NCI-H82 treated with DMSO at 0.1 percent for 48 hours (cell line): ENCODE data around the gene PRDM12.

Source experiments
- DNase-seq: peaks from one replicate; lab custom pipeline; 2025; ENCODE audit not compliant: unreplicated experiment; lab: John Stamatoyannopoulos, UW

The PRDM12 gene

DNA sequence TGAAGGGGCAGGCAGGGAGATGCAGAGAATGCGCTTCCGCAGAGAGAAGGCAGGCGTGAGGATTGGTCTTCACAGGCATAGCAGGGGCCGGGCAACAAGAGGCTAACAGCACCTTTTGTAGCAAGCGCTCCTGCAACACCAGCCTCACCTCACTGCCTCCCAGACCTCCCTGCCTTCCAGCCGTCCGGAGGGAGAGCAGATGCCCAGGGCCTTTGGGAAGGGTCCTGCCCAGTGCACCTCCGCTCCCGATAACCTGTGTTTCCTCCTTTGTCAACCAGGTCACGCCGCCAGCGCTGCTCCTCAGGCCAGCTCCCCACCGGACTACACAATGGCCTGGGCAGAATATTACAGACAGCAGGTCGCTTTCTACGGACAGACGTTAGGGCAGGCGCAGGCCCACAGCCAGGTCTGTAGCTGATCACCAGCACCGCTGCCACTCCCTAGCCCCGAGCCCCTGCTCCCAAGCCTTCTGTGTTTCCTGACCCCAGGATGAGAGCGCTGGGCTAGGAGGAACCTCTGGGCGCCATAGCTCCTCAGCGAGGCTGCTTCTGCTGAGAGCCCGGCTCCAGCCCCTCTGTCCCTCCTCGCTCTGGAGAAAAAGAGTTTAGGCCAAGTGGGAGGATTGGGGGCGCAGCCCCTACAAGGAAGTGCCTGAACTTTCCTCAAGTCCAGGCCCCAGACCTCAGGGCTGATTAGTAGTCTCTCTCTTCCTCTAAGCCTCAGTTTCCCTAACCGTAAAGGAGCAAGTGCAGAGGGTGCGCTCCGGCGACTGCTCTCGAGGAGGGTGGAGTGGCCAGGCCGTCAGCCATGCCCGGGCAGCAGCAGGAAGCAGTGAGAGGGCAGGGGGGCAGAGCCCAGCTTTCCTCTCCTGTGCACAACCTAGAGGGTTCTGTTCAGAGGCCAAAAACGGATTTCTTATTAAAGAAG, 28.4 kb upstream of the PRDM12 start:
- no peak for DNase-seq

DNA sequence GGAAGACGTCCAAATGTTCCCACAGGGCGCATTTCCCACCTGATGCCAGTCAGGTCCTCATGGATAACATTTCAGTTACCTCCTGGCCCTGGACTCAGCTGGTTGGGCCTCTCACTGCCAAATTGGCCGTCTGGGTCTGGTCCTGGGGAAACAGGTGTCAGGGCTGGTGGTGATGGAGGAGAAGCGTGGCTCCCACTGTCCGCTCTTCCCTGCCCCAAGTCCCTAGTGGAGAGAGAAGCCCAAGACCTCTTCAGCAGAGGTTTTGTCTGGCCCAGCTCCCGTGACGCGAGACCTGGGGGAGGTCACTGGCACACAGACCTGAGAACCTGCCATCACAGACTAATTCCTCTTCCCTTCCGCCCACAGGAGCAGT, 27.8 kb upstream of the PRDM12 start:
- no peak for DNase-seq

DNA sequence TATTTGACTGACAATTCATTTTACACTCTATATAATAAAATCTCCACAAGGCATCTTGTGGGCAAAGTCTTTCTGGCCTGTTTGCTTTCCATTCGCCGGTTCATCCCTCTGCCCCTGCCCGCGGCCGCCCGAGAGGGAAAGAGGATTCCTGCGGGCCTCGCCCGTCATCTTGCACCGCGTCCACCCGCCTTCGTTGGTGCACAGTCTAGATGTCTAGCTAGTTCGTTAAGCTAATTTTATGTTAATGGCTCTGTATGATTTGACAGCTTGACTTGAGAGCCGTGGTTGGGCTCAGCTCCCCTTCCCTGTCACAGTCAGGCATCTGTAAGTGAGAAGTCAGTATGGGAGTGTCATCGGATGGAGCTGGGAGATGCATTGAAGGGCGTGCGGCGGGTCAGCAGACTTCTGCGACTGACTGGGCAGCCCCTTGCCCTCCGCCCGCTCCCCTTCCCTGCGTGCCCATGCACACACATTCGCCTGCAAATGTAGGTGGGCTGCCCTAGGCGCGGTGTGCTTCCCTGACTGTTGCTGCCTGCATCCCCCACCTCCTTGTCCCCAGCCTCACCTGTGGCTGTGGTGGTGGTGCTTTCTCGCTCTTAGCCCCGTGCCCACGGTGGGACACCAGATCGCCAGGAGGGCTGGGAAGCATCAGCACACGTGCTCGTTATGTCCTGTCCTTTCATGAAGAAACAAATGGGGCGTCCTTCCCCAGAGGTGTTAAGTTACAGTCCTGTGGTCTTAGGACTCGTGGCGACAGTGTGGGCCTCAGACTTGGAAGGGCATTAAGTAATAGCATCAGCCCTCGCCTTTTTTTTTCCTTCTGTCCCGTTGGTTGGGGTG, 25.9 kb upstream of the PRDM12 start:
- no peak for DNase-seq

DNA sequence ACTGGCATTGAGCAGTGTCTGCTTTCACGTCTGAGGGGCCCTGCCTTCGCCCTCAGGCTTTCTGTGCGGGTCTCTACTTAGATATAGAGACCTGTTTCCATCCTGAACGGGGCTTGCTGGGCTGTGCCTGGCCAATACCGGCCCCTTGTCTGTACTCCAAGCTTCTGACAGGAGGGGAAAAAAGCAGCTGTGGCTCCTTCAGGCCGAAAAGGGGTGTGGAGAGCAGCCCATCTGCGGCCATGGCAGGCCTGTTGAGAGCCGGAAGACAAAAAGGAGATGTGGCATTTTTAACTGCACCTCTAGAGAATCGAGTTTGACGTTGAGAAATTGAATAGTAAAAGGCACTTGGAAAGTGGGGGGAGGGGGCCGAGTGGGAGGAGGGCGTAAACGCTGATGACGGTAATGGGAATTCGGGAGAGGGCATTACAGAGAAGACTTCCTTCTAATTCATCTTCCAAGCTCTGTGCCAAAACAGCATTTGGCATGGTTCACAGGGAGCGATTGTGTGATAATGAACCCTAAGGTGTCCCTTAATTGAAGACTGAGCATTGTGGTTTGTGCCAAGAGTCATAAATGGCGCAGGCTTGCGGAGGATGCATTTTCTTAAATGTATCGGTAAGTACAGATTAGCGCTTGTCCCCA, 25.1 kb upstream of the PRDM12 start:
- no peak for DNase-seq

DNA sequence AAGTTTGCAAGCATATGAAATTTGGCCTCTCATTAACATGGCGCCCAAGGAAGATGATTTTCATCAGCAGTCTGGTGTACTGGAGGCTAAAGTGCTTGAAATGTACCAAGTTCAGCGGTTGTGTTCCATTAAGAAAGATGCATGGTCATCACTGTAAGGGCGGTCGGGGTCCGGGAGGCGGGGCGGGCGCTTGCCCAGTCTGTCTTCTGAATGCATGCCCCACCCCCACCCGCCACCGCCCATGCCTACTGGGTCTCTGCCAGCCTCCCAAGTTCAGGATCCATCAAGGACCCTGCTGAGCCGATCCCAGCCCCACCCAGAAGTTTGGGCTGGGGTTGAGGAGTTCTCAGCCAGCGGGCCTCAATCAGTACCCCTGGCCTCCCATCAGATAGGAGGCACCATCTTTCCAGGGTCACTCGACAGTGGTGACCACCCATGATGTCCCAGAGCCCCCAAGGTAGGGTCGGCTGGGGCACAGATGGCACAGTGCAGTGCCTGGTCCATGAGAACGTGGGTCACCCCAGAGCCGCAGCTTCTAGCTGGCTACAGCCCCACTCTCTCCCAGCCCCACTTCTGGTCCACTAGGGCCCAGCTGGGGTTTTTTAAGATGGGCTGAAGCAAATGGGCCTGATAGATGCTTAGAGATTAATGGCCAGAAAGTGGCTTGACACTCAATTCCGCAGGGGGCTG, 24.4 kb upstream of the PRDM12 start:
- no peak for DNase-seq

DNA sequence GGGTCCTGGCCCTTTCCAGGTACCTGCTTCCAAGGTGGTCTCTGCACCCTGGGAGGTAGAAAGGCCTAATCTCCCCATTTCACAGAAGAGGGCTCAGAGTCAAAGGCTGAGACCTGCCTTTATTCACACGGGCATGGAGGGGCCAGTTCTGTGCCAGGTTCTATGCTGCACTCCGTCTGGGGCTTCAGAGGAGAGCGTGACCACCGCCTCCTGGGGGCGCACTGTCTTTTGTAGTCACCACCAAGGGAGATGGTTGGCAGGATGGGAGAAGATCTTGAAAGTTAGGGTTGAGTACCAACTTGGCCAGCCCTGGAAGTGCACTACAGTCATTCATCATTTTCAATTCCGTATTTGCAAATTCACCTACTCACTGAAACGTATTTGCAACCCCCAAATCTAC, 23.7 kb upstream of the PRDM12 start:
- DNase-seq: no peak

DNA sequence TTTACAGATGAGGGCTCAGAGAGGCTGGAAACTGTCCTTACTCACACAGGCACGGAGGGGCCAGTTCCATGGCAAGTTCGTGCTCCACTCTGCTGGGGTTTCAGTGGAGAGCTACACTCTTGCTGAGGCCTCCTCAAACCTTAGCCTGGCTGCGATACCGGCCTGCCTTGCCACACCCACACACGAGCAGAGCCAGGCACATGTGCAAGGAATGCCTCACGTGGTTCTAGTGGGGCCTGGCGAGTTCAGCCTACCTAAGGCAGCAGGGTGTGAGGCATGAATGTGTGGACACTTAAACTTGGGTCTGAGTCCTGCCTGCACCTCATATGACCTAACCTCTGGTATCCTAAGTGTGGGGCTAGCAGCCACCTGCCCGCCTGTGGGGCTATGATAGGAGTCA, 21.5 kb upstream of the PRDM12 start:
- DNase-seq: no peak

DNA sequence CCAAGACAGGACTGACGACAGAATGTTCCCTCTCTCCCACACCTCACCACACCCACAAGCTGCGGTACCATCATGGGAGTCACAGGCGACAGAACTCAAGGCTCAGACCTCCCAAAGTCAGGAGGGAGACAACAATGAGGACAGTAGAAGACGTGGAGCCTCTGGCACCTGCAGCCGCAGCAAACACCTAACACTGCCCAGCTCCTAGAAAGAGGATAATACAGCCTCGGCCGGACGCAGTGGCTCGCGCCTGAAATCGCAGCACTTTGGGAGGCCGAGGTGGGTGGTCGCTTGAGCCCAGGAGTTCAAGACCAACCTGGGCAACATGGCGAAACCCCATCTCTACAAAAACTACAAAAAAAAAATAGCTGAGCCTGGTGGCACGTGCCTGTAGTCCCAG, 13.2 kb upstream of the PRDM12 start:
- no peak for DNase-seq

DNA sequence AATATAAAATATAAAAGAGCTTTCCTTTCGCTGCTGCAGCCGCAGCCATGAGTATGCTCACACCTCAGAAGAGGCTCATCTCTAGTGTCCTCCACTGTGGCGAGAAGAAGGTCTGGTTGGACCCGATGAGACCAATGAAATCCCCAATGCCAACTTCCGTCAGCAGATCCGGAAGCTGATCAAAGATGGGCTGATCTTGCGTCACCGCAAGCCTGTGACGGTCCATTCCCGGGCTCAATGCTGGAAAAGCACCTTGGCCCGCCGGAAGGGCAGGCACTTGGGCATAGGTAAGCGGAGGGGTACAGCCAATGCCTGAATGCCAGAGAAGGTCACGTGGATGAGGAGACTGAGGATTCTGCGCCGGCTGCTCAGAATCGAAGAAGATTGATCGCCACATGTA, 12.6 kb upstream of the PRDM12 start:
- DNase-seq: no peak

DNA sequence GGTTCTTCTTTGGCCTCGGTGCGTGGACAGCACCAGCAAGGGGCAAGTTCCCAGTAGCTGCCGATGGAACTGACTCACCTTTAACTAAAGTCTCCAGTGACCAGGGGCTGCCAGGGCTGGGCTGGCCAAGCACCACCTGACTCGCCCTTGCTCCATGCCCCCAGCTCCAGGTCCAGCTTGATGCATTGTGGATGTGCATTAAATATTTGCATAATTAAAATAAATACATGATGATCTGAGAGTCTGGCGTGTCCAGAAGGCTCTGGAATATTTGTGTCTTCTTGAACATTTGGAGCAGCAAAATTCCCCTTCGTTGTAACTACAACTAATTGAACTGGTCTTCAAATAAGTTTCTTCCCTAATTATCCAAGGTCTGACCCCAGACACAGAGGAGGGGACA, 9.5 kb upstream of the PRDM12 start:
- no peak for DNase-seq

DNA sequence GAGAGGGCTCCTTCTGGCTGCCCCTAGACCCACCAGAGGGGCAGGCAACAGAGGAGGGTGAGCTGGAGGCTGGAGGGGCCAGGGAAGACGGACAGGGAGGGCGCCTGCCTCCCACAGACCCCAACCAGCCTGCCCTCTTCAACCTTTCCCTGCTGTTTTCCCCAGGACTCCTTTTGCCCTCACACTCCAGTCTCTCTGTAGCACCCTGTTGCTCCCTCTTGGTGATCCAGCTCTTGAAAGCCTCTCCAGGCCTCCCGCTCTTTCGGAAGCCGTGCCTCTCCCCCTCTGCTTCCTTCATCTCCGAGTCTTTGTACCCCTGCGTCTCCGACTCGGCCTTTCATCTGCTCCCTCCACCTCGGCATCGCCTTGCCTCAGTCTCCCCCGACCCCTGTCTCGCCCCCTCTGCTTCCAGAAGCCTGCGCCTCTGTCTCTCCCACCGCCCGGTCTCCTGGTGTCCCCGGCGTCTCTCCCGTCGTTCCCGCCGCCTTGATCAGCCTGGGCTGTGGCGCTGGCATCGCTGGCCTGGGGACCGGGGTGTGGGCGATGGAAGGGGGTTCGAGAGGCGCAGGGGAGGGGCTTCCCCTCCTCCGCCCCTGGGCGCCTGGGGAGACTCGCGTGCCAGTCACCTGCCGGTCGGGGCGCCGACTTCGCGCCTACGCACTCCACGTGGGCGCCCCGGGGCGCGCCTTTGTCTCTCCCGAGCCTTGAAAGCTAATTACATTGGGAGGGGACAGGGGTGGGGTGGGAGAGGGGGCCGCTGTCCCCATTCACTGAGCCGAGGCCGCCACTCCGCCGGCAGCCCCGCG, 5.3 kb upstream of the PRDM12 start:
- peak; percentile 8 for DNase-seq

DNA sequence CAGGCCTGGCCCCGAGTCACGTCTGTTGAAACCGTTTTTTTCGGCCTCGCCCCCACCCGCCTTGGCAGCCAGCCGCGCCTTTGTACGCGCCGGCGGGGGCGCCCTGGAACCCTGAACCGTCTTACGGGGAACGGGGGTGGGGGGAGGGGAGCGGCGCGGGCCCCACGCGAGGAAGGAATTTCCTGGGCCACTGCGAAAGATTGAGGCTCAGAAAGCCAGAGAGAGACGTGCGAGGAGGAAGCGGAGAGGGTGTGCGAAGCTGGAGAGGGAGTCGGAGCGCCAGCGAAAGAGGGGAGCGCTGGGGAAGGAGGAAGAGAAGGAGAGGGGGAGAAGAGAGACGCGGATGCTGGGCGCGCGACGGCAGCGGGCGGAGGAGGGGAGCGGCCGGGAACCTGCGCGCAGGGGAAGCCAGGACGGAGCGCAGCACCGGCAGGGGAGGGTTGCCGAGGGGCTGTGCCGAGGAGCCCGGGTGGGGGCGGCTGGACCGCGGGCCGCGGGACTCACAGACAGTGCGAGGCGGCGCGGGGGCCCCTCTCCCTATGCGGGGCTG, 4.6 kb upstream of the PRDM12 start:
- no peak for DNase-seq

DNA sequence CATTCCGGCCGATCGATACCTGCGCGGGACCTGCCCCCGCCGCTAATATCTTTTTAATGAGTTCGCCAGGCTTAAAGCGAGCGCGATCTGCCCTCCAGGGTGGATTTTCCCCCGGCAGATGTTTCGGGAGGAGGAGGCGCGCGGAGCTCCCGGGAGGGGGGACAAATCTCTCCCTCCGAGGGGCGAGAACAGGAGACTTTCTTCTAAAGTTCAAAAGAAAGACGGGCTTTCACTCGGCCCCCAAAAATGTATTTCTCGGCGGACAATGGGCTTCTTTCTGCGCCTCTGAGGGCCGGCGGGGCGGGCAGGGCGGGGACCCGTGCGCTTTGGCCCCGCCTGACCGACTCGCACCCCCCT, 4.1 kb upstream of the PRDM12 start:
- DNase-seq: no peak

DNA sequence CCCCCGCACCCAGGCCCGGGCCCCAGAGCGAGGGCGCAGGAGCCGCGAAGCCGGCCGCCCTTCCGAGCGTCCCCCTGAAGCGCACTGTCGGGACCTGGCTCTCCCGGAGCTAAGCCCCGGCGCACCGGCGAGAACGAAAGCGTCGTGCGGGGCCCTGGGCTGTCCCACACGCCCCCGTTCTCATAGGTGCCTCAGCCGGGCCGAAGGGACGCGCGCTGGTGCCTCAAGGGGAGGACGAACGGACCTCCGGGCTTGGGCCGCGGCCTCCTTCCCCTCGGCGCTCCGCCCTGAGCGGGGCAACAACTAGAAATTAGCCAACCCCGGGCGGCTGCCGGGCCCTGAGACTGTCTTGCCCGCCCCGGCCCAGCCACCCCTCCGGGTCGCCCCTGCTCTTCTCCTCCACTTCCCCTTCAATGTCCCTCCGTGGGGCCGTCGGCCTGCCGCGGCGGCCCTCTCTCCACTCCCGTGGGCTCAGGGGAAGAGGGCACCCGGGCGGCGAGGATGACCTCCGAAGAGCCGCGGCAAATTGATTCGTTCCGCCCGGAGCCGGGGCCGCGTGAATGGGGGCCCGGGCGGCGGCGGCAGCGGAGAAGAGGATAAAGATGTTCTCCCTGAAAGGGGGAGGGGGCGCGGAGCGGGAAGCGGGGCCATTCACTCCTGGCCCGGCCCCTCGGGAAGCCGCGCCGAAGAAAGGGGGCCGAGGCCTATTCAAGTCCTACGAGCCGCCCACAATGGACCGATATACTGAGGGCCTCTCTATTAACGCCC, 3.5 kb upstream of the PRDM12 start:
- DNase-seq: no peak

DNA sequence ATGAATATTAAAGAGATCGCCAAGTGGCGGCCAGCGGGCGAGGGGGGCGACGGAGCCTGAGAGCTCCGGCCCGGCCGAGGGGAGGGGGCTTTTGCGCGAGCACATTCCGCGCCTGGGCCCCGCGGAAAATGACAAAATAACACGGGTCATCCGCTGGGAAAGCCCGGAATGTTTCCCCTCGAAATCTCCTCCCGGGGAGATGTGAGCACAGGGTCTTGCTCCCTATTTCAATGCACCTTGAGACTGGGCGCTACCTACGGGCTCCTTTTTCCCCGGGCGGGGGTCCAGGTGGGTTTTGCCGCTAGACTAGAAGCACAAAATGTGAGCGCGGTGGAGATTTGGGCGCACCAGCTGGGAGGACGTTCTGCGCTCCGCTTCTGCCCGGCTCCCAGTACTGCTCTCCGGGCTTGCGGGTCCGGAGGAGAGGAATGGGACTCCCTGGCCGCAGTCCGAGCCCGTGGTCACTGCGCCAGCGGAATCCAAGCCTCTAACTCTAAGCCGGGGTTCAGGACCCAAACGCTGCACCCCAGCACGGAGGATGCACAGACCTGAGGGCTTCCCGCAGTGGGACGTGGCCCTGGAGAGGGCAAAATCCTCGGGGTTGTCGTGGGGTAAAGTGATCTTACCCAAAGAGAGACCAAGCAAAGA, 2.8 kb upstream of the PRDM12 start:
- no peak for DNase-seq

DNA sequence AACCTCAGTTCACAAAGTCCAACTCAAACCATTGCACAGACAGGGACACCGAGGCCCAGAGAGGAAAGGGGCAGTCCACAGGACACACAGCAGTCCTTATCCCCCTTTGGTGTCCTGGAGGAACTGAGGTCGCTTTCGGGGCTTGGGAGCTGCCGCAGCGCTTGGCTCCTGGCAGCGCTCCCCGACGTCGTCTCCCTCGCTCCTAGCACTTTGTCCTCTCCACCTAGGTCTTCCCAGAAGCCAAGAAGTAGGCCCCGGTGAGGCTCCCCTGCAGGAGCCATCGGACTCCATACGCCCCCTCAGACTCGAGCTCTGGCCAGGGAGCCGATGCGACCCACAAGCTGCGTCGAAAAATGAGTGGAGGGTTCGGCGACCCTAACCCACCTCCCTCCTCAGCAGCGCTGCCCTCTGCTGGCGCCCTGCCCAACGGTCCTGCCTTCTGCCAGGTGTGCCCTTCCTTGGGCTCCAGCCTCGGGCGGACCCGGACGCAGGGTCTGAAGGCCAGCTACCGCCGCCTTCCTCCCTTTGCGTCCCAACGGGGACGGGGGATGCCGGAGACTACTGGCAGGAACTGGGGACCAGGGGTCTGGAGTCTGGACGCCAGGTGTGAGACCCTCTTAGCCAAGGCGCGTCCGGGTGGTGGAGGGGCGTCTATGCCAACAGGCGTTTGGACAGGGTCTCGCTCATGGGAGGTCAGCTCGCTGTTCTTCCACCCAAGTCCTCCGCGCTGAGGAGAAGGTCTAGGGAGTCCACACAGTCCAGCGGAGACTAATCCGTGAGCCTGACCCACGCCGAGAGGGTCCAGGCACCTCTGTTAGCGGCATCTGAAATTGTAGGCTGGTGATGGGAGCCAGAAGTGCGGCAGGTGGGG, 2.1 kb upstream of the PRDM12 start:
- DNase-seq: no peak

DNA sequence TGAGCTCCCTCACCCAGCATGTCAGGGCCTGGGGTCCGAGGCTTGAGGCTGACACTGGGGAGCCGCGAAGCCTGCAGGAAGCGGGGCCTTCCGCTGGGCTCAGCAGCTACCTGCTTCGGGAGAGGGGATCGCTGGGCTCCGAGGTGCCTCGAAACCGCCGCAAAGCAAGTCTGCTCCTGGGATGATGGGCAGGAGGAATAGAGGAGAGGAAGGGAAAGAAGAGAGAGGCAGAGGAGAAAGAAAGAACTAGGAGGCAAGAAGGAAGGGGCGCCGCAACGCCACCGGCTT, 1.5 kb upstream of the PRDM12 start:
- DNase-seq: no peak

DNA sequence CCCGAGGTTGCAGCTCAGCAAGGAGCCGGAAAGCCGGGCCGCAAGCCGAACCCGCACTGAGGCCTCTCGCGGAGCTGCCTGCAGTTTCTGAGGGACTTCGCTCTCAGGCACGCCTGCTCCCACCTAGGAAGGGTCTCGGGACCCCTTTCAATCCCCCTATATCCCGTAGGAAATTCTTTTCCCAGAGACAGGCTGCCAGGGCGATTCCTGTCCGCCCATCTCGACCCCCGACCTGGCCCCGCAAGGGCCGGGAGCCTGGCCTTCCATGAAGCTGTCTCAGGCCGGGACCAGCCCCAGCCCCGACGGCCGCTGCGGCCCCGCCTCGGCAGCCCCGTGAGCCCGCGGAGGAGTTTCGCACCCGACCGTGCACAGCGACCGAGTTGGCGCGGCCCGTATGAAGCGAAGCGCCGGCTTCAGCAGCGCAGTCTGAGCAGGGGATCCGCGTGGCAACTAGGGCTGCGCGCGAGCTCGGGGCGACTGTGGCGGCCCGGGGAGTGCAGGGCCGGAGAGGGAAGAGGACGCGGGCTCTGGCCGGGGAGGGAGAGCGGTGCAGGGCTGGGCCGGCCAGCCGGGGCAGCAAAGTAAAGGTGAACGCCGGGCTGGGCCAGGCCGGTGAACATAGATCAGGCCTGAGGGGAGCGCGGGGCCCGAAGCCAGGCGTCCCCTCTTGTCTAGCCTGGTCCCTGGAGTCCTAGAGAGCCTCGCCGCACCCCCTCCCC, 977 bp upstream of the PRDM12 start:
- DNase-seq: no peak
